CD14-positive monocyte (primary cell): ENCODE results near the gene NKX1-2. TPM values are rescaled to one million over a fixed set of nuclear protein-coding genes. Genes with fewer than 3 reads are reported as not detected.

ENCODE experiments used
- DNase-seq, 3 donors: peaks; one replicate each; pipeline ENCODE4 v3.0.0-alpha.2; 2011 to 2022
- H2AFZ ChIP-seq: 2 replicates; pipeline ENCODE4 v1.6.0; 2012; ENCODE audit warnings: mild to moderate bottlenecking, low read depth, low read length, inconsistent platforms; ENCODE audit not compliant: insufficient read depth, poor library complexity, severe bottlenecking
- H3K27ac ChIP-seq, 2 donors: 1 replicate in 1 of 2; 2 replicates in 1 of 2; pipeline ENCODE4 v1.5.1; 2012 to 2013; ENCODE audit warnings: low read length in 2 of 2, control low read depth in 1 of 2, inconsistent platforms in 1 of 2, low read depth in 1 of 2, mild to moderate bottlenecking in 1 of 2
- H3K27me3 ChIP-seq, 2 donors: one replicate each; pipeline versions ENCODE4 v1.6.0 to v1.6.1; 2011 to 2013; ENCODE audit warnings: low read length in 2 of 2; ENCODE audit not compliant: control insufficient read depth in 2 of 2, insufficient read depth in 2 of 2
- H3K36me3 ChIP-seq, 2 donors: replicated peaks in 1 of 2; 1 replicate in 1 of 2; 2 replicates in 1 of 2; pipeline versions ENCODE4 v1.5.1 to v1.6.1; 2012 to 2013; ENCODE audit warnings: low read length in 2 of 2, control low read depth in 1 of 2, inconsistent platforms in 1 of 2, mild to moderate bottlenecking in 1 of 2; ENCODE audit not compliant: insufficient read depth in 2 of 2, control insufficient read depth in 1 of 2
- H3K4me1 ChIP-seq, 2 donors: 1 replicate in 1 of 2; 2 replicates in 1 of 2; pipeline versions ENCODE4 v1.5.1 to v1.6.1; 2012 to 2013; ENCODE audit warnings: low read length in 2 of 2, control low read depth in 1 of 2, inconsistent platforms in 1 of 2, mild to moderate bottlenecking in 1 of 2, moderate library complexity in 1 of 2; ENCODE audit not compliant: insufficient read depth in 2 of 2, control insufficient read depth in 1 of 2
- H3K4me2 ChIP-seq: replicated peaks from 2 replicates; pipeline ENCODE3; 2012; ENCODE audit warnings: low read length, moderate library complexity, mild to moderate bottlenecking; ENCODE audit not compliant: poor library complexity, severe bottlenecking; ENCODE audit errors: extremely low read depth
- H3K4me3 ChIP-seq, 3 experiments: fragments of 200-600 bp in 1 of 3; sonication (generic) in 1 of 3; replicated peaks in 1 of 3; 1 replicate in 2 of 3; 2 replicates in 1 of 3; pipeline ENCODE4 v1.5.1; 2011 to 2013; ENCODE audit warnings: low read length in 3 of 3, mild to moderate bottlenecking in 3 of 3, control low read depth in 2 of 3, low read depth in 2 of 3, inconsistent platforms in 1 of 3, moderate library complexity in 1 of 3
- H3K79me2 ChIP-seq: 2 replicates; pipeline ENCODE4 v1.6.0; 2012; ENCODE audit warnings: mild to moderate bottlenecking, control low read depth, inconsistent platforms, low read length, moderate library complexity; ENCODE audit not compliant: insufficient read depth
- H3K9ac ChIP-seq: 2 replicates; pipeline ENCODE4 v1.6.0; 2017; ENCODE audit warnings: low read length, mild to moderate bottlenecking; ENCODE audit not compliant: insufficient read depth, poor library complexity, severe bottlenecking
- H3K9me3 ChIP-seq, 2 donors: replicated peaks in 1 of 2; 1 replicate in 1 of 2; 2 replicates in 1 of 2; pipeline versions ENCODE4 v1.5.1 to v1.6.1; 2012 to 2013; ENCODE audit warnings: low read length in 2 of 2, control low read depth in 1 of 2; ENCODE audit not compliant: control insufficient read depth in 1 of 2, insufficient read depth in 1 of 2
- H4K20me1 ChIP-seq: 2 replicates; pipeline ENCODE4 v1.6.0; 2012; ENCODE audit warnings: mild to moderate bottlenecking, low read length, control low read depth, moderate library complexity; ENCODE audit not compliant: insufficient read depth
- H3K27ac Mint-ChIP-seq, 7 donors: one replicate each; pipeline ENCODE4 v1.8.0; 2020; ENCODE audit warnings: mild to moderate bottlenecking in 7 of 7, mixed read lengths in 7 of 7, moderate library complexity in 6 of 7, inconsistent platforms in 2 of 7
- H3K27me3 Mint-ChIP-seq, 3 donors: one replicate each; pipeline ENCODE4 v1.8.0; 2021 to 2022; ENCODE audit warnings: low read depth in 3 of 3, mild to moderate bottlenecking in 3 of 3, mixed read lengths in 3 of 3, moderate library complexity in 3 of 3, inconsistent platforms in 1 of 3
- H3K36me3 Mint-ChIP-seq, 2 donors: one replicate each; pipeline ENCODE4 v1.8.0; 2020; ENCODE audit warnings: mixed read lengths in 2 of 2, inconsistent platforms in 1 of 2, mild to moderate bottlenecking in 1 of 2
- H3K4me1 Mint-ChIP-seq: one replicate; pipeline ENCODE4 v1.8.0; 2020; ENCODE audit warnings: mild to moderate bottlenecking, mixed read lengths
- H3K4me3 Mint-ChIP-seq, 2 donors: one replicate each; pipeline ENCODE4 v1.8.0; 2020; ENCODE audit warnings: mild to moderate bottlenecking in 2 of 2, mixed read lengths in 2 of 2, moderate library complexity in 1 of 2
- H3K9me3 Mint-ChIP-seq, 7 donors: one replicate each; pipeline ENCODE4 v1.8.0; 2020 to 2022; ENCODE audit warnings: mixed read lengths in 7 of 7, mild to moderate bottlenecking in 6 of 7, moderate library complexity in 6 of 7, inconsistent platforms in 2 of 7
- CTCF ChIP-seq: fragments of 200-600 bp; IDR thresholded peaks from one replicate; pipeline ENCODE4 v1.8.0; 2022; ENCODE audit warnings: antibody characterized with exemption, mild to moderate bottlenecking
- WGBS: methylation state at CpG from one replicate; pipeline ENCODE4 v1.1.5; 2013; ENCODE audit warnings: missing lambda C conversion rate; ENCODE audit not compliant: insufficient coverage; 5-methylcytosine and 5-hydroxymethylcytosine counted together
- intact Hi-C, 2 donors: fragments of 100-400 bp; cut with micrococcal nuclease; formaldehyde crosslinking; loops; one replicate each; pipeline versions ENCODE4 v1.15.0 to v1.15.1; 2023
- polyA plus RNA-seq, 3 donors: library from polyadenylated mRNA; depleted of rRNA in 1 of 3; unstranded in 2 of 3; stranded (reverse) in 1 of 3; fragments of 300-500 nt in 2 of 3; fragments of >200 nt in 1 of 3; fragmentation: Illumina TruSeq in 2 of 3; gene quantifications; 1 replicate in 2 of 3; 2 replicates in 1 of 3; pipeline ENCODE4 v1.2.3, GENCODE V29; 2012 to 2021

Gene NKX1-2
- polyA plus RNA-seq, 3 donors = not detected

GRCh38 chr10:124482876-124483275 is 33.0 kb upstream of the NKX1-2 start:
- no peak for TF ChIP-seq CTCF
- Histone ChIP-seq H3K4me2 (no peak overlapping the region), H2AFZ (no peak overlapping the region), H4K20me1 (no peaks in the 10 kb centered on the region), H3K36me3 (no peaks in the 10 kb centered on the region), H3K27me3 (no peaks in the 10 kb centered on the region), H3K79me2 (no peaks in the 10 kb centered on the region), H3K27ac (no peak overlapping the region), H3K4me3 (no peak overlapping the region), H3K4me1 (no peaks in the 10 kb centered on the region), H3K9ac (no peak overlapping the region), H3K9me3 (peaks cover 5 to 10% of the 10 kb centered on the region in 2 donors)
- DNase-seq = no peak
- WGBS = 95% methylated on average over 12 of the region's 12 CpGs
- Mint-ChIP-seq H3K4me1 (no peaks in the 10 kb centered on the region), H3K9me3 (peaks cover 0 to 19% (median 13%) of the 10 kb centered on the region in 7 donors), H3K27ac (no peak overlapping the region), H3K4me3 (no peak overlapping the region), H3K36me3 (peaks cover 11 to 18% of the 10 kb centered on the region in 2 donors), H3K27me3 (peaks cover 0 to 3% (median 0%) of the 10 kb centered on the region in 3 donors)
- intact Hi-C loops = no loop called here

GRCh38 chr10:124482236-124482800 is 32.5 kb upstream of the NKX1-2 start:
- Histone ChIP-seq H3K9me3 (peaks cover 5 to 9% of the 10 kb centered on the region in 2 donors), H3K27me3 (no peaks in the 10 kb centered on the region), H2AFZ (no peak overlapping the region), H3K4me2 (no peak overlapping the region), H3K9ac (no peak overlapping the region), H3K4me1 (no peaks in the 10 kb centered on the region), H3K79me2 (no peaks in the 10 kb centered on the region), H3K27ac (no peak overlapping the region), H4K20me1 (no peaks in the 10 kb centered on the region), H3K36me3 (no peaks in the 10 kb centered on the region), H3K4me3 (no peak overlapping the region)
- Mint-ChIP-seq H3K4me1 (no peaks in the 10 kb centered on the region), H3K4me3 (no peak overlapping the region), H3K9me3 (peaks cover 0 to 16% (median 11%) of the 10 kb centered on the region in 7 donors), H3K27ac (no peak overlapping the region), H3K27me3 (peaks cover 0 to 3% (median 0%) of the 10 kb centered on the region in 3 donors), H3K36me3 (peaks cover 10 to 18% of the 10 kb centered on the region in 2 donors)
- no peak for DNase-seq
- intact Hi-C loops = no loop called here
- 87% methylated on average over 10 of the region's 10 CpGs for WGBS
- no peak for TF ChIP-seq CTCF
